Glomerular visceral epithelial cell (primary cell): ENCODE measurements around the gene CASP4.
"Not testable (repeated sequence)": the region's sequence is repeated elsewhere in the genome, so short reads cannot be mapped to it uniquely, and the experiment has no call there.

Experiments used
- DNase-seq: peaks from one replicate; pipeline ENCODE4 v3.0.0-alpha.2; 2016; ENCODE audit errors: extremely low spot score

The CASP4 gene

DNA sequence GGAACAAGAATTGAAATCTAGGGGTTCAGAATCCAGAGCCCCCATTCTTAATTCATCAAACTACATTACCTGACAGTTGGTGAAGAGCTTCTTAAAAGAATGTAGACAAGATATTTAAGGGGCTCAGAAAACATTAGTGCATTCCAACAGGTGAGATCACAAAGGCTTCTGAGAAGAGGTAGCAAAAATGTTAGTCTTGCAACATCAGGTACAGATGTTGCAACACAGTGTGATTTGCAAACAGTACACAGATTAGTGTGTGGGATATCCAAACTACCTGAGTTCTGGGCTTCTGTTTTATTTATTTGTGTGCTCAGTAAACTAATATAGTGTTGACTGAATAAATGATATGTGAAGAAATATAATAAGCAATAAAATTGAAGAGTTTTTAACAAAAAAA, 11.8 kb downstream of the CASP4 start:
- no peak for DNase-seq

DNA sequence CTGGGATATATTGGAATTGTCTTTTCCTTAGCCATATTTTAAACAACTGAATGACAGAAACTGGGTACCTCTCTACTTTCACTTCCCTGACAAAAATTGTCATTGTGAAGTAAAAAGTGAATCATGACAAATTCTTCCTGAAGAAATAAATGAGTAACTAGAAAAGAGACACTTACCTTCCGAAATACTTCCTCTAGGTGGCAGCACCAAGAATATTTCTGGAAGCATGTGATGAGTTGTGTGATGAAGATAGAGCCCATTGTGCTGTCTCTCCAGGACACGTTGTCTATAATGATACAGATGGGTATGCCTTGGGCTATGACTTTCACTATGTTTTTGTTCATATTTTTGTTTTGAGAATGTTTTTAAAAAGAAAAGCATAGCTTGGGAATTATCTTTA, 21.5 kb downstream of the CASP4 start:
- peak; percentile 55 for DNase-seq

GRCh38 chr11:104944076-104944475, 24.3 kb downstream of the CASP4 start:
- no peak for DNase-seq

DNA sequence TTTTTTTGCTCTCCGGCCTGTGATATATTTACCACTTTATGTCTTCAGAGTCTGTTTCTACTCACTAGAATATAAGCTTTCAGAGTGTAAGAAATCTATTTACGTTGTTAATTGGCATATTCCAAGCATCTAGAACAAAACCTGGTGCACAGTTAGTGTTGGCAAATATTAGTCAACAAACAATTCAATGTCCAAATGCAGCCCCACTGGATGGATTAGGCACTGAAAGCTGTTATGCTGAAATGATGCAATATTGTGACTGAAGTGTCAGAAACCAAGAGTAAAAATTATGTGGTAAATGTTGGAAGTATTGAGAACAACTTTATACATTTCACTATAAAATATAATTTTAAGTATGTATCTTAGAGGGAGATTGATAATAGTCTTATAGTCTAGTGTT, 24.8 kb downstream of the CASP4 start:
- DNase-seq: no peak

DNA sequence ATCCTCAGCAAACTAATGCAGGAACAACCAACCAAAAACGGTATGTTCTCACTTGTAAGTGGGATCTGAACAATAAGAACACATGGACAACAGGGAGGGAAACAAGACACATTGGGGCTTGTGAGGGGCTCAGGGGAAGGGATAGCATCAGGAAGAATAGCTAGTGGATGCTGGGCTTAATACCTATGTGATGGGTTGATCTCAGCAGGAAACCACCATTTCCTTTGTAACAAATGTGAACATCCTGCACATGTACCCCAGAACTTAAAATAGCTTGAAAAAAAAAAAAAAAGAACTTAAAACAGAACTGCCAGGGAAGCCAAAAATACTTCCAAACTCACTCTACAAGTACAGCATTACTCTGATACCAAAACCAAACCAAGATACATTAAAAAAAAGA, 33.8 kb downstream of the CASP4 start:
- DNase-seq: no peak

DNA sequence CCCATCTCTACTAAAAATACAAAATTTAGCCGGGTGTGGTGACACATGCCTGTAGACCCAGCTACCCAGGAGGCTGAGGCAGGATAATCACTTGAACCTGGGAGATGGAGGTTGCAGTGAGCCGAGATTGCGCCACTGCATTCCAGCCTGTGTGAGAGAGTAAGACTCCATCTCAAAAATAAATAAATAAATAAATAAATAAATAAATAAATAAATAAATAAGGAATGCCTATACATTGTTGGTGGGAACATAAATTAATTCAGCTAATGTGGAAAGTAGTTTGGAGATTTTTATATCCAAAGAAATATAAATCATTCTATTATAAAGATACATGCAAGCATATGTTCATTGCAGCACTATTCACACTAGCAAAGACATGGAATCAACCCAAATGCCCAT, 34.3 kb downstream of the CASP4 start:
- not testable (repeated sequence) for DNase-seq

DNA sequence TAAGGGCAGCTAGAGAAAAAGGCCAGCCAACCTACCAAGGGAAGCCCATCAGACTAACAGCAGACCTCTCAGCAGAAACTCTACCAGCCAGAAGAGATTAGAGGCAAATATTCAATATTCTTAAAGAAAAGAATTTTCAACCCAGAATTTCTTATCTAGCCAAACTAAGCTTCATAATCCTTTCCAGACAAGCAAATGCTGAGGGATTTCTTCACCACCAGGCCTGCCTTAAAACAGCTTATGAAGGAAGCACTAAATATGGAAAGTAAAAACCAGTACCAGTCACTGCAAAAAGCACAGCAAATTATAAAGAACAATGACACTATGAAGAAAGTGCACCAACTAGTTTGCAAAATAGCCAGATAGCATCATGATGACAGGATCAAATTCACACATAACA, 39.6 kb downstream of the CASP4 start:
- no peak for DNase-seq

DNA sequence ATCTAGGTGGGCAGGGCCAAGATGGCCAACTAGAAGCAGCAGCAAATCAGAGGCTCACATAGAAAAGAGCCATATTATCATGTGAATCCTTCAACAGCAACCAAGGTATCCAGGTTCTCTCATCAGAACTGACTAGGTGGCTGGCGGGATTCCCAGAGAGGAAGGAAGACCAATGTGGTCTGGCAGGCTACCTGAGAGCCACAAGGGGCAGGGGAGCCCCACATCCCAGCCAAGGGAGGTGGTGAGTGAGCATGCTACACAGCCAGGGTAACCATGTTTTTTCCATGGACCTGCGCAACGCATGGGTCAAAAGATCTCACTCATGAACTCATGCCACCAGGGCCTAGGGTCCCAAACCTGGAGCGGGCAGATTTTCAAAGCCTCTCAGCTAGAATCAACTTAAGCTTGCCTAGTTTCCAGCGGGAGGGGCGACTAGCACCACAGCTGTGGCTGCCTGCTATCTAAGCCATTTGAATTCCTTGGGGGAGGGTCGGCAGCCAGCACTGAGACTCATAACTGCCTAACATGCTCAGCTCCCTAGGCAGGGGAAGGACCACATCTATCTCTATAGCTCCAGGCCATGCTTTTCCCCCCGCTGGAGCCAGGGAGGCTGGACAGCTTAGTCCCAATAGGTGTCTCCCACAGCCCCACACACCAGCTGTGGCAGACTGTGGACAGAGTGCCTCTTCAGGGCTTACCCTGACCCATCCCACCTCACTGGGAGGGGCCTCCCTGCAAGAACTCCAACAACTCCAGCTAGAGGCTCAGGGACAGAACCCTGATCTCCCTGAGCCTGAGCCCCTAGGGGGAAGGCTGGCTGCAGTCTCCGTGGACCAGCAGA, 41.4 kb downstream of the CASP4 start:
- DNase-seq: no peak

GRCh38 chr11:104925850-104926249, 42.5 kb downstream of the CASP4 start:
- DNase-seq: no peak

- no peak for DNase-seq
Observed at GRCh38 chr11:104918113-104918824, 50.1 kb downstream of the CASP4 start.

DNA sequence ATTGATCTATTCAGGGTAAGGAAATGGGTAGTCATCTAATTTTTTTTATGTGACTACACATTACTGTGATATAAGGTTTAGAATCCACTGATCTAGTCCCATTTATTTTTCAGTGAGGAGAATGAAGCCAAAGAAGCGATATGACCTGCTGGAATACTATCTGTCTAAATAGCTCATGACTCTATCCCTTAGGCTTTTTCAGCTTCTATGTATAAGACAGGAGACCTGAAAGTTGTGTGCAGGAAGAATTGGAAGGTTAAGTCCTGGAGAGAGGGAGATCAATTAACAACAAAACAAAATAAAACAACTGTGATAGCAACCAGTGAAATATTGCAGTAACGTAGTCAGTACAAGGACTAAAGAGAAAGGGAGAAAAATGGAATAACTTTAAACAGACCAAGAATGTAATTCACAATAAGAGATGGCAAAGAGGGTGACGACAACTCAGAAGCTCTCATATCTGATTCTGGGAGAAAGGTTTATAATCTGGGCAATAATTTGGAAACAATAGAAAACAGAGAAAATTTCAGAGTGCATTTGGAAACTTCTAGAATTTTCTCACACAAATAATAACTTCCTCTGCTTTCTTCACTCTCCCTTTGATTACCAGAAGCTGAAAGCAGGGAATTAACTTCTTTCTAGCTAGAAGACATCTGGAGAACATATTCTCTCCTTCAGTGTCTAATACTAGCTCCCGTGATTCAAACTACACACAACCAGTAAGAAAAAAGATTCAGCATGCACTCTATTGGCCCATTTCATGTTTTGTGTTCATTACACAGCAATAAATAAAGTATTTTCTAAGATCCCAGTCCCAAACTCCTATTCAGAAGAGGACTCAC, 50.9 kb downstream of the CASP4 start:
- no peak for DNase-seq

- DNase-seq: no peak
Observed at GRCh38 chr11:104916442-104916841, 51.9 kb downstream of the CASP4 start.

DNA sequence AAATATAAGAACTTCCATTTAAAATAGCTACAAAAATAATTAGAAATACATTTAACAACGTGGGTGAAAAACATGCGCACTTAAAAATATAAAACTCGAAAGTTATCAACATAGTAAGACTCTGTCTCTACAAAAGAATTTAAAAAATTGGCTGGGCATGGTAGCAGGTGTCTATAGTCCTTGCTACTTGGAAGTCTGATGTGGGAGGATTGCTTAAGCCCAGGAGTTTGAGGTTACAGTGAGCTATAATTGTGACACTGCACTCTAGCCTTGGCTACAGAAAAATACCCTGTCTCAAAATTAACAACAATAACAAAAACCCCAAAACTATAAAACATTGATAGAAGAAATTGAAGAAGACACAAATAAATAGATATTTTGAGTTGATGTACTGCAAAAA, 56.3 kb downstream of the CASP4 start:
- DNase-seq: no peak

GRCh38 chr11:104908186-104908531, 60.2 kb downstream of the CASP4 start:
- DNase-seq: no peak

- no peak for DNase-seq
Observed at GRCh38 chr11:104907521-104908185, 60.7 kb downstream of the CASP4 start.

DNA sequence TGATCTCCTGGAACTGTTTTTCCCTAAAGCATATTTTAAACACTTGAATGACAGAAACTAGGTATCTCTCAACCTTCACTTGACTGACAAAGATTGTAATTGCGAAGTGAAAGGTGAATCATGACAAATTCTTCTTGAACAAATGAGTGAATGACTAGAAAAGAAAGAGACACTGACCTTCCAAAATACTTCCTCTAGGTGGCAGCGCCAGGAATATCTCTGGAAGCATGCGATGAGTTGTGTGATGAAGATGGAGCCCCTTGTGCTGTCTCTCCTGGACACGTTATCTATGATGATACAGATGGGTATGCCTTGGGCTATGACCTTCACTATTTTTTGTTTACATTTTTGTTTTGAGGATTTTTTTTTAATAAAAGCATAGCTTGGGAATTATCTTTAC, 63.1 kb downstream of the CASP4 start:
- DNase-seq: no peak

DNA sequence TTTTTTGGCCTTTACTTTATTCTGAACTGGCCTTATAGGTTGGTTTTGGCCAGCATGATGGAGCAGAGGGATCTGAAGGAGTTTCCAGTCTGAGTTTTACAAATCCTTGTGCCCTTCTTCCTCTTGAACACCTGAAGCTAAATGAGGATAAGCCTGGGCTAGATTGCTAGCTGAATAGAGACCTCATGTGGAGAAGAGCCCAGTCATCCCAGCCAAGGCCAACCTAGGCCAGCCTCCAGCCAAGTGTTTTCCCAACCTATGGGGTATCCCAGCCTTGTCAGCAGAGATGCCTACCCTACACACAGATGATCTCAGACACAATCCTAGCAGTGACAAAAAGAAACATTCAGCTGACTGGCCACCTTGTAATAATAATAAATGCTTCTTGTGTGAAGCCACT, 69.1 kb downstream of the CASP4 start:
- DNase-seq: no peak

GRCh38 chr11:104898685-104899013, 69.7 kb downstream of the CASP4 start:
- no peak for DNase-seq

- DNase-seq: no peak
Observed at GRCh38 chr11:104897891-104898684, 70.3 kb downstream of the CASP4 start, which contains the start of gene CASP12. Gene CASP12, minus strand, starts transcription at chr11:104898460.

GRCh38 chr11:104895634-104896033, 72.7 kb downstream of the CASP4 start:
- DNase-seq: no peak

- DNase-seq: no peak
Observed at GRCh38 chr11:104893876-104894275, 74.5 kb downstream of the CASP4 start.
